ENCODE results near the gene LIPN.

DNA sequence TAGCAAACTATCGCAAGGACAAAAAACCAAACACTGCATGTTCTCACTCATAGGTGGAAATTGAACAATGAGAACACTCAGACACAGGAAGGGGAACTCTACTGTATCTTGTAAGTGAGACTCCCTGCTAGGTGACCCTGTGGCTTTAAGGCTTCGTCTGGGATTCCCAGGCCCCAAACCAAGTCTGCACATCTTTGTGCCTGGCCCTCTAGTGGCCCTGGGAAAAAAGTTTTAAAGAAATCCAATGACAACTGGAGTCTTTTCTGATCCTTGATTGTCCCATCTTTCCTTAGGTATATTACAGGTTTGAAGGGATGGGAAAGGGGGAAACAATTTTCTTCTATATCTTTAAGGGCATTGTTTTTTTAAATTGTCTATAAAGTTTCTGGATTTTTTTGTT lies 32.1 kb downstream of the LIPN start:
- TF ChIP-seq, protein P1, sequence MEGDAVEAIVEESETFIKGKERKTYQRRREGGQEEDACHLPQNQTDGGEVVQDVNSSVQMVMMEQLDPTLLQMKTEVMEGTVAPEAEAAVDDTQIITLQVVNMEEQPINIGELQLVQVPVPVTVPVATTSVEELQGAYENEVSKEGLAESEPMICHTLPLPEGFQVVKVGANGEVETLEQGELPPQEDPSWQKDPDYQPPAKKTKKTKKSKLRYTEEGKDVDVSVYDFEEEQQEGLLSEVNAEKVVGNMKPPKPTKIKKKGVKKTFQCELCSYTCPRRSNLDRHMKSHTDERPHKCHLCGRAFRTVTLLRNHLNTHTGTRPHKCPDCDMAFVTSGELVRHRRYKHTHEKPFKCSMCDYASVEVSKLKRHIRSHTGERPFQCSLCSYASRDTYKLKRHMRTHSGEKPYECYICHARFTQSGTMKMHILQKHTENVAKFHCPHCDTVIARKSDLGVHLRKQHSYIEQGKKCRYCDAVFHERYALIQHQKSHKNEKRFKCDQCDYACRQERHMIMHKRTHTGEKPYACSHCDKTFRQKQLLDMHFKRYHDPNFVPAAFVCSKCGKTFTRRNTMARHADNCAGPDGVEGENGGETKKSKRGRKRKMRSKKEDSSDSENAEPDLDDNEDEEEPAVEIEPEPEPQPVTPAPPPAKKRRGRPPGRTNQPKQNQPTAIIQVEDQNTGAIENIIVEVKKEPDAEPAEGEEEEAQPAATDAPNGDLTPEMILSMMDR (IDR thresholded peaks at IDR 0.05; ENCODE audit: poor library complexity): peak; percentile 38
- no peak for TF ChIP-seq EZH2 (IDR thresholded peaks at IDR 0.05; ENCODE audit: borderline replicate concordance)
- TF ChIP-seq EZH2phosphoT487 (IDR thresholded peaks at IDR 0.05; ENCODE audit: low read depth, severe bottlenecking, unreplicated experiment): no peak

Data from hepatocyte (in vitro differentiated cells).